Stimulated activated naive CD4-positive, alpha-beta T cell (primary cell): Measurements from ENCODE around the gene ABO.
"Not testable (repeated sequence)": the region's sequence is repeated elsewhere in the genome, so short reads cannot be mapped to it uniquely, and the experiment has no call there.

ENCODE experiments used
- DNase-seq, 6 experiments: peaks; one replicate each; lab custom pipeline; 2025; lab: John Stamatoyannopoulos, UW

ABO gene

DNA sequence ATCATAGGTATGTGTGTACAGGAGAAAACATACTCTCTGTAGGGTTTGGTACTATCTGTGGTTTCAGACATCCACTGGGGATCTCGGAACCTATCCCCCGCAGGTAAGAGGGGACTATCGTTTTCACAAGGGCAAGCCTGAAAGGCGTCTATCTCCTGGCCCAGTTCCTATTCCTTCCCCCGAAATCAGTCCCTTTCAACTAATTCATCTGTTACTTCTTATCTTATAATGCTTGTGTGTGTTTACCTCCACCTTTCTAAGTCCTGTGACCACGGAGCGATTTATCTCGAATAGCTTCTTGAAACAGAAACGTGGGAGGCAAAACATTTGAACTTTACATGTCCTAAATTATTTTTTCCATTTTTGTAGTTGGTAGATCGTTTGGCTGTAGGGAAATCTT, 11.4 kb downstream of the ABO start:
- no peak for DNase-seq

DNA sequence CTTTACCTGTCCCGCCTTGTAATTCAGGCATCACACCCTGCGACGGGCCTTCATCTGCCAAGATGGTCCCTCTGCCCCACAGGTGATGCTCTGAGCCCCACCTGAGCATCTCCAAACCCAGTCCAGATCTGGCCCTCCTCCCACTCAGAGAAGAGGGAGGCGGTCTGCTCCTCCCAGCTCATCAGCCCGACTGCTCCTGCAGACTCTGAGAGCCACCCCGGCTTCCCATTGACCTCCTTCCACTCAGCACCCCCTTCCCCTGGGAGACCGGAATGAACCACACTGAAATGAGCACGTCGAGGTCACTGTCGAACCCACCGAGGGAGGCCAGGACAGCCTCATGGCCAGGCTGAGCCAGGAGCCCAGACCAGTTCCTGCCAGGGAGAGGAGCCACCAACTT, 12.8 kb downstream of the ABO start:
- no peak for DNase-seq

DNA sequence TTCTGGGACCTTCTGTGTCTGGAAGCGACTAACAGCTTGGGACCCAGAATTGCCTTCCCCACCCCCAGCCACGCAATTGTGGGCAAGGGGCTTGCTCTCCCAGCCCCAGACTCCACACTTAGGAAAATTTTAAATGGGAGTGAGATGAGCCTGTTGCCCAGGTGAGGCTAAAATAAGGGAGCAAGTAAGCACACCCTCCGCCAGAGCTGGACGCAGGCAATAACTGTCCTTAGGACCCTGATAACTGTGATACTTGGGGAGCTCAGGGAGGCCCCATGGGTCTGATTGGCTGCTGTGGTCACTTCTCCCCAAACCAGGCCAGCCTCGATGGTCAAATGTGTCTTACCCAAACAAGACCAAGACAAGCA, 13.3 kb downstream of the ABO start:
- DNase-seq, result no peak

DNA sequence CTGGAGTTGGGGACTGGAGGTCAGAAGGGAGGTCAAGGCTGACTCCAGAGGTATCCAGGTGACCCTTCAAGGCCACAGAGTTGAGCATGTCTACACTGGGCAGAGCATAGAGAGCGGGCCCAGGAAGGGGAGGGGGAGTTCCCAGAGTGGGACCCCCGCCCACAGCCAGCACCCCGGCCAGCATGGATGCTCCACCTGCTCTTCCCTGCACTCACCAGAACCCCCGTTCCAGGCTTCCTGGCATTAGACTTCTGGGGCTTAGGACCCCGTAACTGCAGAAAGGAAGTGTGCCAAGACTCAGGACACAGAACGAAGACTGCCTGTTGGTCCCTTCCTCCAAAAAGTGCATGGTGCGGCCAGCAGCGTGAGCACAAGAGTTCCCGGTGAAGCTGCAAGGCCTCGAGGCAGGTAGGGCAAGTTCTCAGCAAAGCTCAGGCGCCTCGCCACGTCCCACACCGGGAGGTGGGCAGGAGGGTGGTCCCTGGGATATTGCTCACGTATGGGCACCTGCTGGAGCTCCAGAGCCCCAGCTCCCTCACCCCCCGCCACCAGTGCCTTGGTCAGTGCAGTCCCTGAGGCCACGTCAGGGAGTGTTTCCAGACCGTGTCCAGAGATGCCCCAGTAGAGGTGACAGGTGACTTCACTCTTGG, 13.8 kb downstream of the ABO start:
- no peak for DNase-seq

DNA sequence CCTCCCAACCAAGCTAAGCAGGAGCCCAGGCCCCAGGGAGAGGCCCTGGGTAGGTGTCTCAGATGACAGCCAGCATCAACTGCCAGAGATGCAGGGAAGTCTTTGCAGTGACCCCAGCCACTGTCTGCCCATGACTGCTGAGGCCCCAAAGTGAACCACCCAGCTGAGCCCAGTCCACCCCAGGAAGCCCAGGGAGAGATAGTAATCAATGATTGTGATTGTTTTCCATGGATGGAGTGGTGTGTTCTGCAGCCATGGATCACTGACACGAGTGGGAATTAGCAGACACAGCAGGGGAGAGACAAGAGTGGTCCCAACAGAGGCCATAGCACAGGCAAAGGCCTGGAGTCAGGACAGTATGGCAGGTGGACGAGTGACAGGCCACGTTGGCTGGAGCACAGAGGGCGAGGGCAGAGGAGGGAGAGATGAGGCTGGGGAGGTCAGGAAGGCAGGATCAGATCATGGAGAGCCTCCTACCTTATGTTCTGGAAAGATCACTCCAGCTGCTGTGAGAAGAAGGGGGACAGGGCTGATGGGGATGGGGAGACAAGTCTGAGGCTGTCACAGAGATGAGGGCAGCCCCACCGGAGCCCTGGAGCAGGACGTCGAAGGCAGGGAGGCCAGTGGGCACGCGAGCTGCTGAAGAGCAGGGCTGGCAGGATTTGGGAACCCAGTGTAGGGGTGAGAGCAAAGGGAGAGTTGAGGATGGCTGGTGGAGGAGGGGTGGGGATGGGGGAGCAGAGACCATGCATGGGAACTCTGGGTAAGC, 14.5 kb downstream of the ABO start:
- DNase-seq, result no peak

DNA sequence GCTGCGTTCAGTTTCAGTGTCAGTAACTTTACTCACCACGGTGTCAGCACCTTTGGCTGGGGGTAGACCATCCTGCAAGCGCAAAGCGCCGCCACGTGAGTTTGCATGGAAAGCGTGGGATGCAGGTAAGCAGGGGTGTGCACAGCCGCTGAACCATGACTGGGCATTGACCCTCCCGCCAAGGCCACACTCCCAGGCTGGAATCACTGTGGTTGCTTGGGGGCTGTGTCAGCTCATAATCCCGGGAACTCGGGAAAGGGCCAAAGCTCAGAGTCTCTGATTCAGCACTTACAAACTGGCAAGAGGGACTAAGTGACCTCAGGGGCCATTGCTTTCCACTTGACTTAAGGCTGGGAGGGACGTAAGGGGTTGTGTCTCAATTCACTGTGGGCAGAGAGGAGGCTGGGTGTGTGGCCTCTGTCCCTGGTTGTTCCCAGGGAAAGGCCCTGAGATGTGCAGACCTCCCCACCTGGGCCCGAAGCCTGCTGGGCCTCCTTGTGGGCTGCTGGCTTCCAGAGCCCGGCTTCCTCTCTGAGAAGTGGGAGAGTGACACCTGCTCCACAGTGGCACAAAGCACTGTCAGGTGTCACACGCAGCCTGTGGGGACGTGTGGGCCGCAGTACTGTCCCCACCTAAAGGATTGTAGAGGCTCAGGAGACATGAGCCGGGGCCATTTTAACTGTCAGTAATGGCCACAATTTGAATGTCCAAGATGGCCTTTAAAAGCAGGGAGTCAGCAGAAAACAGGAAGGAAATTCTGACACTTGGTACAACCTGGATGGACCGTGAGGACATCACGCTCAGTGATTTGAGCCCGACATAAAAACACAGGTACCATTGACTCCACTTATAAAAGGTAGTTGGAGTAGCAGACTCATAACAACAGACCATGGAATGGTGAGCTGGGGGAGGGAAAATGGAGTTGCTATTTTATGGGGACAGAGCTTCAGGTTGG, 16.7 kb downstream of the ABO start:
- DNase-seq, result no peak

DNA sequence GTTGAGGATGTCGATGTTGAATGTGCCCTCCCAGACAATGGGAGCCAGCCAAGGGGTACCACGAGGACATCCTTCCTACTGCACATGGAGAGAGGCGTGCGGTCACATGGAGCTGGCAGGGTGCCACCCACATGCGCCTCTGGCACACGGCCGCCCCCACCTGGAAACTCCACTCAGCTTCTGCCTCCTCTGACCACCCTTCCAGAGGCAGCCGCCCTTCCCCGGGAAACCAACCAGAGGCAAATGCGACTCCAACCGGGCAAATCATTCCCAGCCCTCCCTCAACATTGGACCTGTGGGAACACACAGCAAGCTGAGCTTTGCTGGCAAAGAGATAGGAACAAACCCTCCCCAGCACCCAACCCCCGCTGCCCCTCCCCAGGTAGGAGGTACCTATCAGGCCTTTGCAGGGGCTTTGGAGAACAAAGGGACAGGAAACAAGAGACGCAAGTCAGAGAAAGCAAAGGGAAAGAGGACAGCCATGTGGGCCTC, 17.5 kb downstream of the ABO start:
- DNase-seq, result no peak

DNA sequence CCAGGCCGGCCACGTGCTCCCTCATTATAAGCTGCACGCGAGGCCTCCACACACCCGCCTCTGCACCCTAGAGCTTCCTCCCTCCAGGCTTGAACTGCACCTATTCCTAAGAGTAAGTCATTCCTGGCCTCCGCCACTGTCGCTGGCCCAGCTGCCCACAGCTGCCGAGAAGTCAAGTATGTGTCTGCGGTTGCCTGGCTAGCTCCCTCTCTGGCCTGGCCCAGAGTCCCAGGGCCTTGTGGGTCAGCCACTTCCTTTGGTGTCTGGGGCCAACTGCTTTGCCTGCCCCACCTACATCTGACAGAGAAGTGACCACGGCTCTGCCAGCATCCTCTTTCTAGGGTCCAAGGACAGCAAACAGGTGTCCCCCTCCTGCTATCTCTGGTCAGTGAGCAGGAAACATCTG, 18.3 kb downstream of the ABO start:
- no peak for DNase-seq

DNA sequence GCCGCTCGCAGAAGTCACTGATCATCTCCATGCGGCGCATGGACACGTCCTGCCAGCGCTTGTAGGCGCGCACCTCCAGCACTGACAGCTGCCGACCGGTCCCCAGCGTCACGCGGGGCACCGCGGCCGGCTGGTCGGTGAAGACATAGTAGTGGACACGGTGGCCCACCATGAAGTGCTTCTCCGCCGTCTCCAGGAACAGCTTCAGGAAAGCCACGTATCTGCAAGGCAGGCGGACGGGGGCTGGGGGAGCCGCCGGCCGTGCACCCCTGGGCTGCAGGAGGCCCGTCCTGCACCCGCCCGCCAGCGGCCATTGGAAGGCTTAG, 18.9 kb downstream of the ABO start:
- DNase-seq, result no peak

DNA sequence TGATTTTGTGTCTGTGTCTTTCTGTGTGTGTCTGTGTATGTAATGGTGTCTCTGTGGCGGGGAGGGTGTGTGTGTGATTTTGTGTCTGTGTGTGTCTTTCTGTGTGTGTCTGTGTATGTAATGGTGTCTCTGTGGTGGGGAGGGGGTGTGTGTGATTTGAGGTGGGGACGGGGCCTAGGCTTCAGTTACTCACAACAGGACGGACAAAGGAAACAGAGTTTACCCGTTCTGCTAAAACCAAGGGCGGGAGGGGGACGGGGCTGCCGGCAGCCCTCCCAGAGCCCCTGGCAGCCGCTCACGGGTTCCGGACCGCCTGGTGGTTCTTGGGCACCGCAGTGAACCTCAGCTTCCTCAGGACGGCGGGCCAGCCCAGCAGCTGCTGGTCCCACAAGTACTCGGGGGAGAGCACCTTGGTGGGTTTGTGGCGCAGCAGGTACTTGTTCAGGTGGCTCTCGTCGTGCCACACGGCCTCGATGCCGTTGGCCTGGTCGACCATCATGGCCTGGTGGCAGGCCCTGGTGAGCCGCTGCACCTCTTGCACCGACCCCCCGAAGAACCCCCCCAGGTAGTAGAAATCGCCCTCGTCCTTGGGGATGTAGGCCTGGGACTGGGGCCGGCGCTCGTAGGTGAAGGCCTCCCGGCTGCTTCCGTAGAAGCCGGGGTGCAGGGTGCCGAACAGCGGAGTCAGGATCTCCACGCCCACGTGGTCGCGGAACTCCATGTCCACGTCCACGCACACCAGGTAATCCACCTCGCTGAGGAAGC, 19.4 kb downstream of the ABO start:
- no peak for DNase-seq

DNA sequence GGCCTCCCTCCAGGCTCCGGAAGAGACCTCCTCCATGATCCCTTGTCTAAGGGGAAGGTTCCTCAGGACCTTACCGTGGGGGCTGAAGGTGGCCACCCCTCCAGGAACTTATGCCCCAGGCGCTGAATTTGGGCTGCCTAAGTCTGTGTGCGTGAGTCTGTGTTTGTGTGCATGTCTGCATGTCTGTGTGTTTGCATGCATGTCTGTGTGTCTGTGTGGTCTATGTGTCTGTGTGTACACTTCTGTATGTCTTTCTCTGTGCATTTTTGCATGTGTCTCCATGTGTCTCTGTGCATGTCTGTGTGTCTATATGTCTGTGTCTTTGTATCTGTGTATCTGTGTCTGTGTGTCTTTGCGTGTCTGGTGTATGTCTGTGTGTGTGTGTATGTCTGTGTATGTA, 20.5 kb downstream of the ABO start:
- no peak for DNase-seq

DNA sequence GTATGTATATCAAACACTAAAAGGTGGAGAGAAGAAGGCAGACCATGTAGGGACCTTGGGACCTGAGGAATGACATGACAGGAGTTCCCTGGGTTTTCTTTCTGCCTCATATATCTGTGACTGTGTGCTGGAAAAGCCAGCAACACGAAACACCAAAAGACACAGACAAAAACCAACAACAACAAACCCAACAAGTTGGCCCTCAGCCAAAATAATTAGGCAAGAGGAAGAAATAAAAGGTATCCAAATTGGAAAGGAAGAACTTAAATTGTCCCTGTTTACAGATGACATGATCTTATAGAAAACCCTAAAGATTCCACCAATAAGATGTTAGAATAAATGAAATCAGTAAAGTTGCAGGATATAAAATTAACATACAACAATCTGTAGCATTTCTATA, 21.7 kb downstream of the ABO start:
- DNase-seq, result no peak

DNA sequence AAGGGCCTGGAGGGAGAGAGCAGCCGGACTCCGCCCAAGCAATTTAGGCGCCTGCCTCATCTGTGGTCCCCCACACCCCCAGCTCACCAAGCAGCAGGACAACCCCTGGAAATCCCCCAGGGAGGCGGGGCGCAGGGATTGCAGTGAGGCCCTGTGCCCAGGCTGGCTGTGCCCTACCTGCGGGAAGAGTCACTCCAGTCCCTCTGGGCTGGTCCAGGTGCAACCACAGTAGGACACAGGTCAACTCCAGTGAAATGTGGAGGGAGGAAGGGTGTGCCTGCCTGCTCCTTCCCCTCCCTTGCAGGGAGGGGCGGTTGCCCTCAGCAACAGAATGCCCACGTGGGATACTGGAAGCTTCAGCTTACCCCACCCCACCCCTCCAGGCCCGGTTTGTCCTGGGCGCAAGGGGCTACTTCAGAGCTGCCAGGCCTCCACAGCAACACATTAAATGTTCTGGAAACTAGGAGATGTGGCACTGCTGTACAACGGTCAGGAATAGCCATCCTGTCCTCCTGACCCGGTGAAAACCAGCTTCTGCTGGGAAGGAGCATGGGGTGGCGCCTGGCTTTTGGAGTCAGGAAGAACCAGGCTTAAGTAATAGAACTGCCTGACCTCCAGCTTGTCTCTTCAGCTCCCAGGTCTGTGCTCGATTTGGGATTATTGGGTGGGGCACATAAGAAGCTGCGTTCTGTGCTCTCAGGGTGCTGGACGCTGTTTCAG, 22.5 kb downstream of the ABO start:
- DNase-seq, result no peak

DNA sequence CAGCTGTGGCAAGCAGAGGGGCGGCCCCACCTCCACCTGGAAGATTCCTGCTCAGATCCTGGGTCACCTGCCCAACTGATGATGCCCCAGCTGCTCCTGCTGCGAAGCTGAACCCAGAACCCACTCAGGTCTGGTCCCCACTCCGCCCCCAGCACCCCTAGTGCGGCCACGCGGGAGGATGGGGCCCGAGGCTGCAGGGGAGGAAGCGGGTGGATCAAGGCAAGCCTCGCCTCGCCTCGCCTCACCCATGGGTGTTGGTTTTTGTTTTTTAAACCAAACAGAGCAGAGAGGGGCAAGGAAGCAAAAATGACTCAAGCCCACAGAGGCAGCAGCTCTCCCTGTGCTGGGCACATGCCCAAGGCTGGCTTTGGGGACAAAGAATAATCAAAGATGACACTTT, 23.2 kb downstream of the ABO start:
- no peak for DNase-seq

DNA sequence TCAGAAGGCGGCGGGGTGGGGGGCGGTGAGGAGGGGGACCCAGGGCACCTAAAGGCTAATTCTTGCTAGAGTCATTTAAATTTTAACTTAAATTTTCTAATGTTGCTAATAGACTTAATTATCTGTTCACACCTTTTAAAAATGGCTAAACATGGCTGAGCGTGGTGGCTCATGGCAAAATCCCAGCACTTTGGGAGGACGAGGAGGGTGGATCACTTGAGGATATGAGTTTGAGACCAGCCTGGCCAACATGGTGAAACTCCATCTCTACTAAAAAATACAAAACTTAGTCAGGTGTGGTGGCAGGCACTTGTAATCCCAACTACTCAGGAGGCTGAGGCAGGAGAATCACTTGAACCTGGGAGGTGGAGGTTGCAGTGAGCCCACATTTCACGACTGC, 23.8 kb downstream of the ABO start:
- DNase-seq, result not testable (repeated sequence)

DNA sequence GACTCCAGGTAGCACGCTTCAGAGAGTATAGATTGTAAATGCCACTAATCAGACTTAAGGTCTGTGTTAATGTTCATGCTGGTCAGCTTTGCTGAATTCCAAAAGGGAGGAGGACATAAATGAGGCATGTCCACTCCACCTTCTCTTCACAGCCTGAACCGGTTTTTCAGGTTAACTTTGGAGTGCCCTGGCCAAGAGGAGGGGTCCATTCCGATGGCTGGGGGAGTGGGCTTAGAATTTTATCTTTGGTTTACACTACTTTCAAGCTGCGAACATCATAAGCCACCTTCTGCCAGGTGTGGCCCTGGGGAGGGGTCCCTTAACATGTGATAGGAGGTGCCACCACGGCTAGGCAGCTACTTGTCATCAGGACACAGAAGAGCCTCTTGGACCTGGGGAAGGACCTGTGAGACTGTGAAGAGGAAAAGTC, 24.2 kb downstream of the ABO start:
- no peak for DNase-seq

DNA sequence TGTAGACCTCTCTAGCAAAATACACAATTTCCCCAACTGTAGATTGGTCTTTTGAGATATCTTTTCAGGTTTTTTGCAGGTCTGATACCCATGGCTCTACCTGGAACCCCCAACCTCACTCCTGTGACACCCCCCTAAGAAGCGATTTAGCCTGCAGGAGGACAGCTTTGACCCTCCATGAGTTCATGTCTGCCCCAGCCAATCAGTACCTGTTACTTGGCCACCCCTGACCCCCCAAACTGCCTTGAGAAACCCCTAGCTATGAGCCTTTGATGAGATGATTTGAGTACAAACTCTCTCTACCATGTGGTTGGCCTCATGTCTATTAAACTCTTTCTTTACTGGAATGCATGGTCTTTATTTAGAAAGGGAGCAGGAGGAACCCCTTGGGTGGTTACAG, 25.7 kb downstream of the ABO start:
- no peak for DNase-seq

DNA sequence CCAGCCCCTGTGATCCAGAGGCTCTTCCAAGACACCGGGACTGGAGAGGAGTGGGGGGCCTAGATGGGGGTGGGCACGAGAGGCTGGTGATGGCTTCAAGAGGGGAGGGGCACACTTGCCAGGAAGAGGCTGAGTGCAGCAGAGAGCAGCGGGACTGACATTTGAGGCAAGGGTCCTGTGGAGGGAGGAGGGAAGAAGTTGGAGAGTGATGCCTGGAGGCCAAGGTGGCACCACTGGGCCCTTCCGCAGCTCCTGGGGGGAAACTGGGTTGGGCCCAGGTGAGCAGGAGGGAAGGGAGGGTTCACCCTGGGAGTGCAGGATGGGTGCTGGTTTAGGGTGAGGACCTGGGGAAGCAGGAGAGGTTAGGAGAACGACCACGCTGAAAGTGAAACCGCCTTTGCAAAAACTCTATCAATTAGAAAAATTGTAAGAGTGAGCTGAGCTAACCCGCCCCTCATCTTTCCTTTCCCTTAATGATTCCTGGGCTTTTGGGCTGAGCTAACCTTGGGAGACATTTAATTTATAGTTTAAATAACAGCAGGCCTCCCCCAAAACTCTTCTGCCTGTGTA, 26.2 kb downstream of the ABO start:
- DNase-seq, result no peak

DNA sequence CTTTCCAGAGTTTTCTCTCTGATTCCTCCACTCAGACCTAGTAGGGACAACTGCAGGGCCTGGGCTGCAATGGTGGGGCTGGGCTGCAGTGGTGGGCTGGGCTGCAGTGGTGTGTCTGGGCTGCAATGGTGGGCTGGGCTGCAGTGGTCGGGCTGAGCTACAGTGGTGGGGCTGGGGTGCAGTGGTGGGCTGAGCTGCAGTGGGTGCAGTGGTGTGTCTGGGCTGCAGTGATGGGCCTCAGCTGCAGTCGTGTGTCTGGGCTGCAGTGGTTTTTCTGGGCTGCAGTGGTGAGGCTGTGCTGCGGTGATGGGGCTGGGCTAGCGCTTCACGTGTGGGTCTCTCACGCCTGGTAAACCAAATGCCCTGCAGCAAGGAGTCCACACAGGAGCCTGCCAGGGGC, 27.4 kb downstream of the ABO start:
- no peak for DNase-seq

DNA sequence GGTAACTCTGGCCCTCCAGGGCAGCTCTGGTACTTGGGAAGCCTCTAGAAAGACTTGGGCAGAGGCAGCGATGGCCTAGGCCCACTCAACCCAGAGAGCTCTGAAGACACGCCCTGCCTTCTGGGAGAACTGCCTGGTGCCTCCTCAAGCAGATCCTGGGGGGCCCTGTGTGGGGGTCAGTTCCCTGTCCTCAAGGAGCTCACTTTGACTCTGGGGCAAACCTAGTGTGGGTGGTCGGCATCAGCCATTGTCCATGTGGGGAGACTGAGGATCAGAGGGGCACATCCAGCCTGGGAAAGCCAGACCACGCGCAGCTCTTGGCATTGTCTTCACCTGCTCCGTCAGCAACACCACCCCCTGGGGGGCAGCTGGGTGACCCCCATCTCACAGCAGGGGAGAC, 28.0 kb downstream of the ABO start:
- DNase-seq, result no peak

DNA sequence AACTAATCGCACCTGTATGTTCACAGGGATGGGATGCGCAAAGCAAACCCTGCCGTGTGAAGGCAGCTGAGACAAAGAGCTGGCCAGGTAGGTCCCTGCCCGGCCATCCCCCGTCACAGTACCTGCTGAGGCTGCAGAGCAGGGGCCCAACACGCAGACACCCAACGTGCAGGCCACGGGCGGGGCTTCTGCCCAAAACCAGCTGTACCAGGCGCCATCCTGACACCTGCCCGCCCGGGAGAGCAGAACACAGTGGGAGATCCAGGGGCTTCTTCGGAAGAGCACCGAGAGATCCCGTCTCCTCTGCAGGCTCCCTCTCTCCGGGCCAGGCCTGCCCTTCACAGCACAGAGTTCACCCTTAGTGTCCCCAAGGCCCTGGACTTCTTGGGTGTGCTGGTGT, 28.4 kb downstream of the ABO start:
- no peak for DNase-seq
